ENCODE data around the gene ZFYVE21.

- TF ChIP-seq CTCF (conservative IDR thresholded peaks at IDR 0.05 in 1 of 2, IDR thresholded peaks at IDR 0.05 in 1 of 2; ENCODE audit: extremely low read depth in 1 of 2, insufficient read depth in 1 of 2, low read depth in 1 of 2, low read length in 2 of 2) (no peak), EZH2 (IDR thresholded peaks at IDR 0.05; ENCODE audit: borderline replicate concordance, low read length) (no peak)
Measured at GRCh38 chr14:103763730-103764488, 48.3 kb downstream of the ZFYVE21 start.
